ENCODE data around the gene LRP1B.

Gene LRP1B

GRCh38 chr2:141438536-141438935 is 692.3 kb downstream of the LRP1B start:
- TF ChIP-seq NFIC (IDR thresholded peaks at IDR 0.05), result no peak
- TF ChIP-seq TEAD4 (IDR thresholded peaks at IDR 0.05), result no peak
- no peak for TF ChIP-seq USF1 (IDR thresholded peaks at IDR 0.05)
- no peak for TF ChIP-seq YY1 (IDR thresholded peaks at IDR 0.05; ENCODE audit: low read depth)
- TF ChIP-seq REST (IDR thresholded peaks at IDR 0.05; ENCODE audit: low read depth), result no peak
- TF ChIP-seq EGR1 (IDR thresholded peaks at IDR 0.05), result no peak
- no peak for TF ChIP-seq TAF1 (IDR thresholded peaks at IDR 0.05; ENCODE audit: low read depth)
- TF ChIP-seq CREB1 (IDR thresholded peaks at IDR 0.05; ENCODE audit: low read depth), result no peak
- no peak for TF ChIP-seq FOXM1 (IDR thresholded peaks at IDR 0.05; ENCODE audit: borderline replicate concordance, low read depth)
- TF ChIP-seq TCF12 (IDR thresholded peaks at IDR 0.05; ENCODE audit: low read depth), result no peak
- no peak for TF ChIP-seq CEBPB (IDR thresholded peaks at IDR 0.05)
- no peak for TF ChIP-seq ZBTB7A (IDR thresholded peaks at IDR 0.05; ENCODE audit: low read depth)
- TF ChIP-seq MAX (IDR thresholded peaks at IDR 0.05), result no peak
- TF ChIP-seq RAD21 (IDR thresholded peaks at IDR 0.05; ENCODE audit: low read depth), result no peak
- no peak for TF ChIP-seq EP300 (IDR thresholded peaks at IDR 0.05; ENCODE audit: borderline replicate concordance)

- TF ChIP-seq NFIC (IDR thresholded peaks at IDR 0.05), result no peak
- no peak for TF ChIP-seq REST (IDR thresholded peaks at IDR 0.05; ENCODE audit: low read depth)
- TF ChIP-seq FOXM1 (IDR thresholded peaks at IDR 0.05; ENCODE audit: borderline replicate concordance, low read depth), result no peak
- no peak for TF ChIP-seq TEAD4 (IDR thresholded peaks at IDR 0.05)
- TF ChIP-seq RAD21 (IDR thresholded peaks at IDR 0.05; ENCODE audit: low read depth), result no peak
- TF ChIP-seq YY1 (IDR thresholded peaks at IDR 0.05; ENCODE audit: low read depth), result no peak
These were observed 693.3 kb downstream of the LRP1B start for GRCh38 chr2:141437521-141437920.

GRCh38 chr2:141423124-141423523 is 707.7 kb downstream of the LRP1B start:
- TF ChIP-seq TEAD4 (IDR thresholded peaks at IDR 0.05) (no peak), YY1 (IDR thresholded peaks at IDR 0.05; ENCODE audit: low read depth) (no peak), NFIC (IDR thresholded peaks at IDR 0.05) (no peak), EGR1 (IDR thresholded peaks at IDR 0.05) (no peak), TAF1 (IDR thresholded peaks at IDR 0.05; ENCODE audit: low read depth) (no peak), MAX (IDR thresholded peaks at IDR 0.05) (no peak), ZBTB7A (IDR thresholded peaks at IDR 0.05; ENCODE audit: low read depth) (no peak), REST (IDR thresholded peaks at IDR 0.05; ENCODE audit: low read depth) (no peak), TCF12 (IDR thresholded peaks at IDR 0.05; ENCODE audit: low read depth) (no peak), CEBPB (IDR thresholded peaks at IDR 0.05) (no peak), USF1 (IDR thresholded peaks at IDR 0.05) (no peak), CREB1 (IDR thresholded peaks at IDR 0.05; ENCODE audit: low read depth) (no peak), FOXM1 (IDR thresholded peaks at IDR 0.05; ENCODE audit: borderline replicate concordance, low read depth) (no peak), EP300 (IDR thresholded peaks at IDR 0.05; ENCODE audit: borderline replicate concordance) (no peak), RAD21 (IDR thresholded peaks at IDR 0.05; ENCODE audit: low read depth) (no peak)

GRCh38 chr2:141417246-141417797 is 713.5 kb downstream of the LRP1B start:
- TF ChIP-seq CREB1 (IDR thresholded peaks at IDR 0.05; ENCODE audit: low read depth), result no peak
- TF ChIP-seq TEAD4 (IDR thresholded peaks at IDR 0.05), result no peak
- no peak for TF ChIP-seq NFIC (IDR thresholded peaks at IDR 0.05)
- TF ChIP-seq REST (IDR thresholded peaks at IDR 0.05; ENCODE audit: low read depth), result no peak
- no peak for TF ChIP-seq EGR1 (IDR thresholded peaks at IDR 0.05)
- no peak for TF ChIP-seq ZBTB7A (IDR thresholded peaks at IDR 0.05; ENCODE audit: low read depth)

Measured in Ishikawa (cell line).